GM10266 (cell line): ENCODE results near the gene BRIX1.
"Not testable (repeated sequence)": the region's sequence is repeated elsewhere in the genome, so short reads cannot be mapped to it uniquely, and the experiment has no call there.

ENCODE experiments used
- DNase-seq: peaks from one replicate; pipeline ENCODE4 v3.0.0; 2012; ENCODE audit errors: extremely low spot score
- CTCF ChIP-seq: IDR thresholded peaks from 2 replicates; pipeline ENCODE4 v1.5.1; 2012; ENCODE audit warnings: mild to moderate bottlenecking, low read depth; ENCODE audit not compliant: control insufficient read depth, insufficient read depth; ENCODE audit errors: missing control alignments

The BRIX1 gene

DNA sequence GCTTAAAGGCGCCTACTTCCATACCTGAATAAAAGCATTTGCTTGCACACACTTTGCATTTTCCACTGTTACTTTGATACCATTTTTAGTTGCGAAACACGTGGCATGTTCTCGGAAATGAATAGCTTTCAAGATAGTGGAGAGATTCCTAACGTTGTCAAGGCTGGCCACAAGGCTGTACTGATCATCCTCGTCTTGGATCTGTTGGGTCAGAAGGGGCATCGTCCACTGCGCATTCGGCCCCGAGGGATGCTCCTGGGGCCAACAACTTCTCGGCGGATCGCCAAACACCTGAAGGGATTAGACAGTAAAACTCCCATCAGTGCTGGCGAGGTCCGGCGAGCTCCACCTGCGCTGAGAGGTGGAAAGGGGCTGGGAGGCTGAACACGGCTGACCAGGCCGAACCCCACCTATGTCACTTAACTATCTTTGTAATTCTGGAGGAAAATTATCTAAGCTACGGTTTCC lies 806 bp upstream of the BRIX1 start:
- no peak for TF ChIP-seq CTCF
- DNase-seq: no peak

DNA sequence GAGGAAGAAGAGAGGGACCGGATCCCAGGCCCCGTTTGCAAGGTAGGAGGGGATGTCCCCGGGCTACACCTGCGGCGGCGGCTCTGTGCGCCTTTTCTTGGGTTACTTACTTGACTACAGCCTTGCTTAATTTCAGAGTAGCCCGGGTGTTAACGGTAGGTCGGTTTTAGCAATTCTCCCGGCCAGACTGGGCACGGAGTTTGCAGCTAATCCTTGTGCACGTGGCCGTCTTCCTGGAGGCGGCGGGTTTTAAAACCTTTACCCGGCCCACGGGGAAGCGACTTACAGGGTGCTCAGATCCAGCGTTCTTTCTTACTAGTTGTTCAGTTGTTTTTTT lies 313 bp downstream of the BRIX1 start:
- TF ChIP-seq CTCF: no peak
- no peak for DNase-seq

DNA sequence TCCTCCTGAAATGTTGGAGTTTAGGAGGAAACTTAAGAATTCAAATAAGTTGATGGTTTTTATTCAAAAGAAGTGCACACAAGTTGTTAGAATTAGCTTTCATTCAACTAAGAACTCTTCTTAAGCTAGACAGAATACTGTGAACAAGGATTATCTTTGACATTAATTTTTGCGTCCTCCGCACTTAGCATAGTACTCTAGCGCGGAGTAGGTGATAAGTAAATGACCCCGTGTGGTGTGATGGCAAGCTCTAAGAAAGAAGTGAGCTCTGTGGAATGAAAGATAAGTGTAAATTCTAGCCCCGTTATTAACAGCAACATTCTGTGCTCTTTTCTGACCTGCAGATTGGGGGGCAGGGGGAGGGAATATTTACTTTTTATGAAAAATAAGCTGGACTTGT lies 1.0 kb downstream of the BRIX1 start:
- TF ChIP-seq CTCF: no peak

GRCh38 chr5:34918025-34918424 lies 2.5 kb downstream of the BRIX1 start:
- DNase-seq: no peak
- TF ChIP-seq CTCF: no peak

More for the DNA sequence above, 1.0 kb downstream of the BRIX1 start:
- DNase-seq: no peak

- no peak for TF ChIP-seq CTCF
- DNase-seq: no peak
Measured at GRCh38 chr5:34919077-34919476, 3.6 kb downstream of the BRIX1 start.

- not testable (repeated sequence) for DNase-seq
Measured at GRCh38 chr5:34923256-34923655, 7.7 kb downstream of the BRIX1 start.

GRCh38 chr5:34923694-34924461 lies 8.4 kb downstream of the BRIX1 start:
- DNase-seq: peak; percentile 23
- no peak for TF ChIP-seq CTCF

DNA sequence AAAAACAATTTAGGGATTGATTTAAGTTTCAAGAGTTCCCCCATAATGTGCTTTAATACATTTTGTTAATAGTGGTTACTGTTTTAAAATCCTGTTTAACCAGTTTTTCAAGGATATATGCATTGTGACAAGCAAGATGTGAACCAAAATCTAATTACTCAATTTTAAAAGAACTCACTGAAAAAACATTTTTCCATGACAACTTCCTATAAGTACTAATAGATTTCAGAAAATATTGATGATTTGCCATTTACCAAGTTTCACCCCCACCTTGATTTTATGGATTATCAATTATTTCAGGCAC lies 8.9 kb downstream of the BRIX1 start:
- DNase-seq: no peak
- no peak for TF ChIP-seq CTCF
